GM12865 (cell line): ENCODE results near the gene PPP1R13B.

Experiments
- DNase-seq: peaks from one replicate; pipeline ENCODE4 v3.0.0; 2010; ENCODE audit warnings: low read depth
- H3K4me3 ChIP-seq: 2 replicates; pipeline ENCODE4 v1.5.1; 2011; ENCODE audit warnings: mild to moderate bottlenecking, low read depth, low read length, control low read depth
- CTCF ChIP-seq: IDR thresholded peaks from 2 replicates; pipeline ENCODE4 v1.5.1; 2011; ENCODE audit warnings: low read length, control low read depth, low read depth, inconsistent platforms; ENCODE audit not compliant: insufficient read depth; ENCODE audit errors: missing control alignments

PPP1R13B gene

GRCh38 chr14:103775506-103775905 lies 71.9 kb downstream of the PPP1R13B start:
- H3K4me3 ChIP-seq = no peak overlapping the region
- no peak for DNase-seq
- TF ChIP-seq CTCF = no peak

GRCh38 chr14:103773521-103773920 lies 73.9 kb downstream of the PPP1R13B start:
- no peak for TF ChIP-seq CTCF
- no peak for DNase-seq
- H3K4me3 ChIP-seq = no peak overlapping the region

- DNase-seq = no peak
- no peak for TF ChIP-seq CTCF
- H3K4me3 ChIP-seq = no peak overlapping the region
These were observed 75.2 kb downstream of the PPP1R13B start for GRCh38 chr14:103772078-103772712.

- TF ChIP-seq CTCF = no peak
- DNase-seq = peak; percentile 13
- H3K4me3 ChIP-seq = no peak overlapping the region
These were observed 76.5 kb downstream of the PPP1R13B start for GRCh38 chr14:103770902-103771301.

GRCh38 chr14:103770500-103770899 lies 76.9 kb downstream of the PPP1R13B start:
- no peak overlapping the region for H3K4me3 ChIP-seq
- TF ChIP-seq CTCF = no peak
- DNase-seq = no peak

GRCh38 chr14:103767336-103767894 lies 80.0 kb downstream of the PPP1R13B start:
- no peak for DNase-seq
- H3K4me3 ChIP-seq = no peak overlapping the region
- TF ChIP-seq CTCF = no peak

GRCh38 chr14:103765526-103765925 lies 81.8 kb downstream of the PPP1R13B start:
- no peak for TF ChIP-seq CTCF
- DNase-seq = no peak
- no peak overlapping the region for H3K4me3 ChIP-seq
